HG02623 (cell line): ENCODE results near the gene MAMLD1.

Experiments
- ATAC-seq: cut with Tn5 transposase; IDR thresholded peaks from one replicate; pipeline ENCODE4 v1.9.1; 2021; ENCODE audit warnings: moderate library complexity; ENCODE audit not compliant: unreplicated experiment

The MAMLD1 gene

DNA sequence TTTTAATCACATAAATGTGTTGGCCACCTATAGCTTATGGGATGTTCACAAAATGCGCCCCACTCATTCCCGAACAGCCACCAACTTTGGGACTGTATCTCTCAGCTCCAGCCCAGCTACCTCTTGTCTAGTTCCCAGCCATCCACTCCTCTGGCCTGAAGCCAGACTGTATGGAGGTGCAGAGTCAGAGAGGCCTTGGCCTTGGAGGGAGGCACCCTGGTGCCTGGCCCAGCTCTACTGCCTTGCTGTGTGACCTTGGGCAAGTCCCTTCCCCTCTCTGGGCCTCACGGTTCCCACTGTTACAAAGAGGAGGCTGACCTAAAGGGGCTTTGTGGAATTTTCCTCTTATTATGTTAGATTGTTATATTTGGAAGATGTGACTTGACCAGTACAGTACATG lies 13.9 kb downstream of the MAMLD1 start:
- no peak for ATAC-seq

- no peak for ATAC-seq
These were observed 41.9 kb downstream of the MAMLD1 start for GRCh38 chrX:150405006-150405405.

GRCh38 chrX:150405576-150405975 lies 42.5 kb downstream of the MAMLD1 start:
- no peak for ATAC-seq

GRCh38 chrX:150406596-150406995 lies 43.5 kb downstream of the MAMLD1 start:
- no peak for ATAC-seq

GRCh38 chrX:150408007-150408406 lies 44.9 kb downstream of the MAMLD1 start:
- no peak for ATAC-seq

DNA sequence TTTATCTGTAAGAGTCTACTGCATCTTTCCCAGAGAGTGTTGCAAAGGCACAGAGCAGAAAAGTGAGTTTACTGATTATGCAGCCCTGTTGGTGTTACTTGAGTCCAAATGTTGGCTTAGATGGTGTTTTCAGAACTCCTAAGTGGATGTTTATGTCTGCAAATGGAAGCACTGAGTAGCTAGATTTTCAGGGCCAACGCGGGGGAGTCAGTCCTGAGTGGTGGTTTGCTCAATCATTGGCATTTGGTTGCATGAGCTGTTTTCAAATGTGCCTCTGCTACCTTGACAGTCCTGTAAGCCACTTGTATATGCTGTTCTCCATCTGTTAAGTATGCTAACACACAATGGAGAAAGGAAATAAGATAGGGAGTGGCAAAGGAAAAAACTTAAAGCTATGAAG lies 45.4 kb downstream of the MAMLD1 start:
- ATAC-seq = no peak

DNA sequence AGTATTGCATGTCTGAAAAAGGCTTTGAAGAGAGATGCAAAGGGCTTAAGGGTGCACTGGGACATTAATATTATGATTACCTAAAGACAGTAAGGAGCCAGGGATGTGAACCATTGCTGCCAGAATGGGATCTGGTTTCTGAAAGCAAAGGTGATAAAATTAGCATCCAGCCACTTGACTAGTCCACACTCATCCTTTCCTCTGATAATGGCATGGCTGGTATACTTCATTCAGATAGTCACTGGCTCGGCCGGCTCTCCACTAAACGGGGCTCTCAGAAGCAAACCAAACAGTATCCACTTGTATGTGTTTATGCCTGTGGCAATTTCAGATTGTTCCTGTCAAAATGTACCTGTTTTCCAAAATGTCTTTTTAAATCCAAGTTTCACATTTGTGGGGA lies 46.4 kb downstream of the MAMLD1 start:
- ATAC-seq = no peak

DNA sequence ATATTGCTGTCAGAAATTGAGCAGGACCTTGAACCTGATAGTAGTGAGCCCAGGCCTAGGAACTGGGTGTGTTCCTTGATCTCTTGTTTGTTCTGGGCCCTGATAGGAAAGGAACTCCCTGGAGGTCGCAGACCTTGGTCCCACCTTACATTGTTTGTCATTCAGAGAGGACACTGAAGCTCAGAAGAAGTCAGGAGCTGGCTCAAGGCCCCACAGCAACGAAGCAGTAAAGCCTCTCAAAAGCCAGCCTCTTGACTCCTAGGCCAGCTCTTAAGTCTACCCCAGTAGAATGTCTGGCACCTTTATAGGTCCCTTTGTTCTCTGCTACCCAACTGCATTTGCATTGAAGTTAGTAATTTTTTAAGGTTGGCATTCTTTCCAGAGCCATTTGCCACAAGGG lies 46.8 kb downstream of the MAMLD1 start:
- ATAC-seq = no peak

- ATAC-seq = no peak
These were observed 47.4 kb downstream of the MAMLD1 start for GRCh38 chrX:150410513-150410912.

DNA sequence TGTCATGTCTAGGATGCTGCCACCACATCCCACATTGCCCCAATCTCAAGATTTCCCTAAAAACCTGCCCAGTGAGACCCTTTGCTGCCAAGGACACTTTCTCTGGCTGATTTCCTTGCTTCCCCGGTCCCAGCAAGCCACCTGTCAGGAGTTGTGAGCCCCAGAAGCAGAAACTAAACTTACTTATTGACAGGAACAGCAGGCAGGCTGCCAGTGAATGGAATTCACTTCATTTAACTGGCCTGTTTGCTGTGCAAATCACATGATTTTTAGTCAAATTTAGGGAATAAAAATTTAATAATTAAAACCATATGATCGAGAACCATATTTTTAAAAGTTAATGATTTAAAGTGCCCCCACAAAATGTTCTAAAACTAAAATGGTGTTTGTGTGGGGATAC lies 48.5 kb downstream of the MAMLD1 start:
- ATAC-seq = no peak

GRCh38 chrX:150414228-150414627 lies 51.1 kb downstream of the MAMLD1 start:
- no peak for ATAC-seq

DNA sequence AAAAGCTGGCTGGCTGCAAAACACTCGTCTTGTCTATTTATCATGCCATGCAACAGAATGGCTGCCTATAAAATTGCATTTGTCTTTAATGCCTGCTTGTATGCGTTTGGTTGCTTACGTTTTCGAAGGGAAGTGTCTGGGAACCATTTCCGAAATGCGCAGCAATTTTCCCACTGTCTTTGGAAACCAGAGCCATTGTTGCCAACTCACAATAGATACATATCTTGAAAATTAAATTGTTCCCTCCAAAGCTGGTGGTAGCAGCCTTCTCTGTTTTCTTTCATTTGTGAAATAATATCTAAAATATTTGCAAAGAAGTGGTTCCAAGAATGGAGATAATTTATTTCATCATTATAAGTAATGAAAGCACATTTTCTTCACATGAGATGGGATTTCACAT lies 53.4 kb downstream of the MAMLD1 start:
- no peak for ATAC-seq

DNA sequence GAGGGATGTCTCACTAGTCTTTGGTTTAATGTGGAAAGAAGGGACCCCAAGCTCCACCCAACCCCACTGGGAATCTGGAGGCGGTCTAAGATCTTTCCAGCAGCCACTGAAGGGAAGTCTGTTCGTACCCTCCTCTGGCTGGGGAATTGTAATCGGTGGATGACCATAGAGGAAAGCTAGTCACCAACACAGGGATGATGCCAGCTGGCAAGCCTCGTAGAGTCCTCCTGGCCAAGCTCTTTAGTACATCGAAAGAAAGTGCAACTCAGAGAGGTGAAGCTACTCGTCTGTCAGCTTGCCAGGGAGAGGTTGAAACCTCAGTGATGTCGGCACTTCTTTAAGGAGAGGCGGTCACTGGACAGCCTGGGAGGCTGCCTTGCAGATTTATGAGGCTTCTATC lies 58.7 kb downstream of the MAMLD1 start:
- no peak for ATAC-seq

DNA sequence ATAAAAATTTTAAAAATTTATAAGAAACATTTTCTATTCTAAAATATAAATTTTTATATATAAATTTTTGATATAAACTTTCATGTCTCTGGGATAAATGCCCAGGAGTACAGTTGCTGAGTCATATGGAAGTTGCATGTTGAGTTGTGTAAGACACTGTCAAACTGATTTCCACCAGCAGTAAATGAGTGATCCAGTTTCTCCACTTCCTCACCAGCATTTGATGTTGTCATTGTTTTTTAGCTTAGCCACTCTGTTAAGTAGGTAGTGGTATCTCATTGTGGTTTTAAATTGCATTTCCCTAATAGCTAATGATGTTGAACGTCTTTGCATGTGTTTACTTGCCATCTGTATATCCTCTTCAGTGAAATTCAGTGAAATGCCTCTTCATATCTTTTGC lies 66.5 kb downstream of the MAMLD1 start:
- no peak for ATAC-seq

DNA sequence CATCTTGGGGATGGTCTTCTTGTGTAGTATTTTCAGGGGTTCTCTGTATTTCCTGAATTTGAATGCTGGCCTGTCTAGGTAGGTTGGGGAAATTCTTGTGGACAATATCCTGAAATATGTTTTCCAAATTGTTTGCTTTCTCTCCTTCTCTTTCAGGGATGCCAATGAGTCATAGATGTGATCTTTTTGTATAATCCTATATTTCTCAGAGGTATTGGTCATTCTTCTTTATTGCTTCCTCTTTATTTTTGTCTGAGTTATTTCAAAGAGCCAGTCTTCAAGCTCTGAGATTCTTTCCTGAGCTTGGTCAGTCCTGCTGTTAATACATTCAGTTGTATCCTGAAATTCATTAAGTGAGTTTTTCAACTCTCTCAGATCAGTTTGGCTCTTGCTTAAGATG lies 73.1 kb downstream of the MAMLD1 start:
- no peak for ATAC-seq

- no peak for ATAC-seq
These were observed 75.0 kb downstream of the MAMLD1 start for GRCh38 chrX:150438165-150438564.

- no peak for ATAC-seq
These were observed 83.0 kb downstream of the MAMLD1 start for GRCh38 chrX:150446151-150446550.

DNA sequence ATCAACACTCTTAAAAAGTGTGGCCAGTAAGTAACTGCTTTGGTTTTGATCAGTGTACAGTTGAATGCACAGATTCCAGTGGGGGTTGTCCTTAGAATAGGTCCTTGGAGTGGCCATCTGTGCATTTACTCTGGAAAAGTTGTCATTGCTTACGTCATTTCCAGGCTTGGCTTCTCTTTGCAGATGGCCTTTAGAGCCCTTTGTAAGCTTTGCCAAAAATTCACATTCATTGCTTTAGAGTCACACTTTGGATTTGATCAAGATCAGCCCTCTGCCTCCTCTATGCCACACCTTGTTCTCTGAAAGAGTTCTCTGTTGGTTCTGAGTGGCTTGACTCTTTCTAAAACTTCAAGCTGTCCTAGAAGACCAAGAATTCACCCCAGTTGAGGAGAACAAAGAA lies 83.9 kb downstream of the MAMLD1 start:
- ATAC-seq = no peak

- ATAC-seq = no peak
These were observed 86.2 kb downstream of the MAMLD1 start for GRCh38 chrX:150449313-150449712.

GRCh38 chrX:150450519-150451177 lies 87.5 kb downstream of the MAMLD1 start:
- no peak for ATAC-seq

- ATAC-seq = no peak
These were observed 88.8 kb downstream of the MAMLD1 start for GRCh38 chrX:150451953-150452352.

- ATAC-seq = no peak
These were observed 91.0 kb downstream of the MAMLD1 start for GRCh38 chrX:150454083-150454482.

DNA sequence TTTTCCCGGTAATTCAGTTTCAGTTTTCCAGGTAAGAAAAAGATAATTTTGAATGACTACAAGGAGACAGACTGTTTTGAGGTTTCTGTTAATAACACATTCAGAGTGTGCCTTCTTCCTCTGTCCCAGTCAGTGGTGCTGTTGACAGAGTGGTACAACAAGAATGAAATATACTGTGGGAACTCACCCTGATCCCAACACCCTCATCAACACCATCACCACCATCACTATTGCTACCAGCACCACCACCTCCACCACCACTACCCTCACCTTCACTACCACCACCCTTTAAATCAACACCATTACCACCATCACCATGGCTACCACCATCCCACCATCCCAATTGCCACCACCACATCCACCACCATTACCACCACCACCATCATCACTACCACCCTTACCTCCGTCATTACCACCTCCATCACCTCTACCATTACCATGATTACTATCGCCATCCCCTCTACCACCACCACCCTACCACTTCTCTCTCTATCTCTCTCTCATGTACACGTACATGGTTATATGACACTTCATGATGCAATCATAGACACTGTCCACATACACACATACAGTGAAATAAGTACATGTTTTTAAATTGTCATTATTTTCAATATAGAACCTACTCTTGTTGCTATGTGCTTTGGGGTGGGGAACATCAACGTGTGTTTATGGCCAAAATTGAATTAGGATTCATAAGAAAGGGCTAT lies 91.5 kb downstream of the MAMLD1 start:
- no peak for ATAC-seq
